Cardiac fibroblast (primary cell): ENCODE results near the gene MBNL2.

Experiments
- DNase-seq, 2 donors: peaks; one replicate each; pipeline versions ENCODE4 v3.0.0 to v3.0.0-alpha.2; 2010; ENCODE audit warnings: low read depth in 2 of 2
- H3K4me3 ChIP-seq, 2 donors: replicated peaks in 1 of 2; 1 replicate in 1 of 2; 2 replicates in 1 of 2; pipeline ENCODE4 v1.5.1; 2011; ENCODE audit warnings: low read depth in 2 of 2, low read length in 2 of 2, mild to moderate bottlenecking in 2 of 2, moderate library complexity in 1 of 2
- CTCF ChIP-seq: IDR thresholded peaks from one replicate; pipeline ENCODE4 v1.5.1; 2011; ENCODE audit warnings: low read depth, mild to moderate bottlenecking, low read length, inconsistent platforms

MBNL2 gene

DNA sequence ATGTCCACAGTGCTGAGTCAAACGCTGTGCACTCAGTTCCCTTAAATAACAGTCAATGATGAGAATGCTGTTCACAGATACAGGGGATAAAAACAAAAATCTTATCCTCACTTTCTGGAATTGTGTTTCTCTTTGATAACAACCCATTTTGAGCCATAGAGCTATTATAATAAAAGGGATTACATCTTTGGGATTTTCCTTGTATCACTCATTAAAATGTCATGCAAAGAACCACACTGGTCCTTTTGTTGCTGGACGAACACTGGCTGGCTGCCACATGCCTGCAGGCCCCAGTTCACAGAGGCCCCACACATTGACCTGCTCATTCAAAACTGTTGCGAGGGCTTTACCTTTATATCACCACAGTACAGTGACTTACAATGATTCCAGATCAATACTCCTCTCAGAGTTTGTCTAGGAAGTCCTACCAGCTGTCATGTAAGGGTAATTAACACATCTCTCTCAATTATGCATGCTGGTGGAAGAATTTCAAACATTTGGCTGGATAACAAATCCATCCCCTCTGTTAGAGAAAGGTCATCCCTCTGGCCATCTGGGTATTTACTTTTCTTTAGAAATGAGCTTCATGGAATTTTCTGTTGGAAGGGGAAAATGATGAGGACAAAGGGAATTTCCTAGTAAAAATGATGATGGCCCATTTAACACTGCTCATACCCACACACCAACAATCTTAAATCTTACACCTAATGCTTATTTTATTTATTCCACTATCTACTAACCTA lies 85.9 kb downstream of the MBNL2 start:
- no peak overlapping the region for H3K4me3 ChIP-seq
- TF ChIP-seq CTCF = no peak
- DNase-seq = peak; percentile 58 to 63

DNA sequence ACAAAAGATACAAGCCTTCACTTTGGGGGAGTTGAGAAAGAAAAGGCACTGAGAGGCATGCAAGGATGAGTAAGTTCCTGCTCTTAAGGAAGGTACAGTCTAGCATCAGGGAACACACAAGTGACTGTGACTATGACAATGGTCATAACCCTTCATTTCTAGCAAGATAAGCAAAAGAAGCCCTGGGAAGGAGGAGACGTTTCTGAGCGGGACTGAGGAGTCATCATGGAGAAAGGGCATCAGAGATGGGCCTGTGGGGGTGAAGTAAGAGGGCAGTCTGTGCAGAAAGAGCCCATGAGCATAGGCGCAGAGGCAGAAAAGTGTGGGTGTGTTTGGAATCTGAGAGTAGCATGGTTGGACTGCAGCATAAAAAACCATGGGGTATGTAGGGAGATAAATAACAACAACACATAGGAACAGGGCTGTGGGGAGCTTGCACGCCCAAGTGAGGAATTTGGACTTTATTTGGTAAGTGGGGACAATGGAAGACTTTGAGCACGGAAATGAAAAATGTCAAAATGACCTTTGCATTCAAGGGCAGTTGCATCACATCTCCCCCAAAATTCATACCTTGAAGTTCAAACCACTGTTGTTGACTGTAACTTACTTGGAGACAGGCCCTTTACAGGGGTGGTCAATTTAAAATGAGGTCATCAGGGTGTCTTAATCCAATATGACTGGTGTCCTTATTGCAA lies 86.7 kb downstream of the MBNL2 start:
- DNase-seq = peak in 1 of 2 donors; percentile 33
- H3K4me3 ChIP-seq = no peak overlapping the region
- no peak for TF ChIP-seq CTCF

DNA sequence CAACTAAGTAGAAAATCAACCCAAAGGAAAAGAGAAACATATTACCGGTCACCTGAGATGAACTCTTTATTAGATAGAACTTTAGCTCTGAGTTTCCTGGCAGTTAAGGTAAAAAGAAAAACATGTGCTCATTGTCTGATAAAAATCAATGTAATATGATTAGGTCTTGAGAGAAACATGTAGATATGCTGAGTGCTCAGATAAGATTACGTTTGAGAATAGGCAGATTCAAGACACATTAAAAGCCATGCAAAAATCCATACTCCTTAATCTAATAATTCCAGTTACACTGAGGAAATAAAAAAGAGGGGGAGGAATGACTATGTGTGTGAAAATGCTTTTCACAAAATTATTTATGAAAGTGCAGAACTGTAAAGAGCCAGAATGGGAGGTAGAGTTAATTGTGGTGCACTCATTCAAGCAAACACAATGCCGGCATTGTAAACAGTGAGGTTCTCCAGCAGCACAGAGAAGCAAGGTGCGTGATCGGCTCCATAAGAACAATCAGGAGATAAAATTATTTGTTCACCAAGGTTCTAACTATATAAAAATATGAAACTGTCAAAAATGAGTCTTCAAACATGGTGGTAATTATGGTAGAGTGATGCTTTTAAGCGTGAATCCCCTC lies 88.8 kb downstream of the MBNL2 start:
- TF ChIP-seq CTCF = no peak

DNA sequence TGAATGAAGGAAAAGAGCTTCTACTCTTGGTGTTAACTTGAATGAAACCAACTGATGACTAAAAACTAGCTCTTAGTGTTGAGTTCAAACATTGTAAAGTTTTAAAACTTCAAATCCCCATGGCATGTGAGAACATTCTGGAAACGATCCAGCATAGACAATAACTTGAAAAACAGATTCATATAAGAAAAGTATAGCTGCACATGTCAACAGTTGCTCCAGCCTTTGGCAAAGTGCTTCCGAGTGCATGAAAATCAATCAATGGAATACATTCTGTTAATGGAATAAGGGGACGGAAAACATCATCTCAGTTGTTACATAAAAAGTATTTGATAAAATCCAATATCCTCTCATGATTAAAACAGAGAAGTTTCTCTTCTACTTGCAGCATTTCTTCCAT lies 89.8 kb downstream of the MBNL2 start:
- H3K4me3 ChIP-seq = no peak overlapping the region
- no peak for TF ChIP-seq CTCF
- DNase-seq = no peak

More for the DNA sequence above, 88.8 kb downstream of the MBNL2 start:
- no peak overlapping the region for H3K4me3 ChIP-seq
- no peak for DNase-seq

GRCh38 chr13:97313551-97314260 lies 91.6 kb downstream of the MBNL2 start:
- no peak for TF ChIP-seq CTCF
- no peak for DNase-seq
- H3K4me3 ChIP-seq = no peak overlapping the region

GRCh38 chr13:97316390-97316789 lies 94.3 kb downstream of the MBNL2 start:
- no peak for TF ChIP-seq CTCF
- no peak overlapping the region for H3K4me3 ChIP-seq
- DNase-seq = no peak
